CD4-positive, alpha-beta T cell (primary cell): ENCODE measurements around the gene STIP1. TPM values are rescaled to one million over a fixed set of nuclear protein-coding genes. Genes with fewer than 3 reads are reported as not detected.

Experiments used
- ATAC-seq: fragments of 200-7000 bp; cut with Tn5 transposase; one replicate; pipeline ENCODE4 v1.10.0; 2022; ENCODE audit warnings: mild to moderate bottlenecking; ENCODE audit not compliant: poor library complexity
- CTCF ChIA-PET: fragments of 350-600 bp; sonication (Branson Sonifier 250); formaldehyde crosslinking; loops from one replicate; lab custom pipeline; 2021; ENCODE audit warnings: antibody characterized with exemption, inconsistent platforms; lab: Charles Lee
- POLR2A ChIA-PET: fragments of 350-600 bp; sonication (Branson Sonifier 250); formaldehyde crosslinking; loops from one replicate; lab custom pipeline; 2021; ENCODE audit warnings: antibody characterized with exemption, inconsistent platforms; lab: Charles Lee
- DNase-seq, 14 experiments: peaks; one replicate each; pipeline ENCODE4 v3.0.0-alpha.2; 2013 to 2020; ENCODE audit warnings: mixed read lengths in 2 of 14
- H3K27ac ChIP-seq, 2 donors: one replicate each; pipeline versions ENCODE4 v1.5.1 to v1.7.0; 2013; ENCODE audit warnings: low read length in 2 of 2, low read depth in 1 of 2, mild to moderate bottlenecking in 1 of 2
- H3K27me3 ChIP-seq, 2 experiments: 1 replicate in 1 of 2; 2 replicates in 1 of 2; pipeline versions ENCODE4 v1.6.1 to v1.7.0; 2013; ENCODE audit warnings: low read length in 2 of 2, control low read depth in 1 of 2, mild to moderate bottlenecking in 1 of 2, moderate library complexity in 1 of 2; ENCODE audit not compliant: insufficient read depth in 2 of 2, control insufficient read depth in 1 of 2
- H3K36me3 ChIP-seq: one replicate; pipeline ENCODE4 v1.6.1; 2013; ENCODE audit warnings: low read length, control low read depth; ENCODE audit not compliant: insufficient read depth
- H3K4me1 ChIP-seq: one replicate; pipeline ENCODE4 v1.6.1; 2013; ENCODE audit warnings: low read length, control low read depth; ENCODE audit not compliant: insufficient read depth
- H3K4me3 ChIP-seq: one replicate; pipeline ENCODE4 v1.5.1; 2013; ENCODE audit warnings: mild to moderate bottlenecking, low read length, moderate library complexity
- H3K9me3 ChIP-seq, 2 experiments: 1 replicate in 1 of 2; 2 replicates in 1 of 2; pipeline versions ENCODE4 v1.6.1 to v1.7.0; 2013; ENCODE audit warnings: low read length in 2 of 2, mild to moderate bottlenecking in 2 of 2, control low read depth in 1 of 2, moderate library complexity in 1 of 2; ENCODE audit not compliant: control insufficient read depth in 1 of 2, insufficient read depth in 1 of 2
- H3K27ac Mint-ChIP-seq: one replicate; pipeline ENCODE4 v1.8.0; 2020; ENCODE audit warnings: mixed read lengths
- H3K27me3 Mint-ChIP-seq: one replicate; pipeline ENCODE4 v1.8.0; 2021; ENCODE audit warnings: mixed read lengths
- H3K36me3 Mint-ChIP-seq: one replicate; pipeline ENCODE4 v1.8.0; 2021; ENCODE audit warnings: low read depth, mixed read lengths
- H3K4me1 Mint-ChIP-seq: one replicate; pipeline ENCODE4 v1.8.0; 2021; ENCODE audit warnings: low read depth, mixed read lengths
- H3K4me3 Mint-ChIP-seq: one replicate; pipeline ENCODE4 v1.8.0; 2020; ENCODE audit warnings: mild to moderate bottlenecking, mixed read lengths
- H3K9me3 Mint-ChIP-seq: one replicate; pipeline ENCODE4 v1.8.0; 2020; ENCODE audit warnings: mixed read lengths
- CTCF ChIP-seq: fragments of 200-600 bp; IDR thresholded peaks from one replicate; pipeline ENCODE4 v1.8.0; 2022; ENCODE audit warnings: antibody characterized with exemption, mild to moderate bottlenecking
- intact Hi-C, 2 experiments: fragments of 100-400 bp; cut with DNase I in 1 of 2; cut with micrococcal nuclease in 1 of 2; formaldehyde crosslinking; loops; one replicate each; pipeline versions ENCODE4 v1.15.1 to v1.9.0; 2023 to 2025; cut with DNase I, micrococcal nuclease
- total RNA-seq, 174 experiments: library from RNA in 2 of 174; stranded (reverse) in 2 of 174; gene quantifications; one replicate each; pipeline ENCODE4 v1.2.3 and lab custom pipeline; 2021 to 2026

STIP1 gene
- total RNA-seq, 2 experiments from 2014 or later, result 29.0 to 37.5 TPM

GRCh38 chr11:64176751-64177150 lies 9.2 kb upstream of the STIP1 start:
- ATAC-seq, result no peak
- no peak overlapping the region for H3K27ac ChIP-seq
- ChIA-PET CTCF (interaction anchor here (0.8 kb wide), 1 partner anchor 17 kb away, joined by 4 read pairs; no protein-coding TSS in a partner anchor), POLR2A (no interaction called here)
- H3K36me3 ChIP-seq, result no peaks in the 10 kb centered on the region
- Mint-ChIP-seq H3K4me3 (no peak overlapping the region), H3K9me3 (no peaks in the 10 kb centered on the region), H3K27me3 (no peaks in the 10 kb centered on the region), H3K4me1 (peaks cover 16% of the 10 kb centered on the region), H3K27ac (no peak overlapping the region), H3K36me3 (no peaks in the 10 kb centered on the region)
- peaks cover 17% of the 10 kb centered on the region for H3K4me1 ChIP-seq
- intact Hi-C loops, result no loop called here
- DNase-seq, result peak in 1 of 14 experiments; percentile 26
- no peak overlapping the region for H3K4me3 ChIP-seq
- H3K27me3 ChIP-seq, result no peaks in the 10 kb centered on the region
- H3K9me3 ChIP-seq, result no peaks in the 10 kb centered on the region
- TF ChIP-seq CTCF, result no peak

DNA sequence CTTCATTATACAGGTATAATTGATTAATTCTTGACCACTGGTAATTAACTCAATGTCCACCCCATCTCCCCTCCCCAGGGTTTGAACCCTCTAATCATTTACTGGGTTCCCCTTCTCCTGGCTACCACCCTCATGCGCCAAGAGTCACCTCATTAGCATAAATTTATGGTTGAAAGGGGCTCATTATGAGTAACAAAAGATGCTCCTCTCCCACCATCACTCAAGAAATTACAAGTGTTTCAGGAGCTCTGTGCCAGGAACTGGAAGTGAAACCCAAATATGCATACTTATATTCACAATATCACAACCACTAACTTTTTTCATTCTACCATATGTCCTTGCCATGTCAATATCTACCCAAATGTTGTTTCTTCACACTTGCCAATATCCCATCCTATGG lies 7.8 kb upstream of the STIP1 start:
- Mint-ChIP-seq H3K9me3 (no peaks in the 10 kb centered on the region), H3K27ac (no peak overlapping the region), H3K27me3 (no peaks in the 10 kb centered on the region), H3K4me3 (no peak overlapping the region), H3K36me3 (no peaks in the 10 kb centered on the region), H3K4me1 (peaks cover 25% of the 10 kb centered on the region)
- Histone ChIP-seq H3K36me3 (no peaks in the 10 kb centered on the region), H3K9me3 (no peaks in the 10 kb centered on the region), H3K27me3 (no peaks in the 10 kb centered on the region), H3K4me3 (no peak overlapping the region), H3K4me1 (peaks cover 20% of the 10 kb centered on the region), H3K27ac (no peak overlapping the region)
- ATAC-seq, result no peak
- POLR2A ChIA-PET, result no interaction called here
- DNase-seq, result no peak
- intact Hi-C loops, result no loop called here
- TF ChIP-seq CTCF, result no peak
- CTCF ChIA-PET, result no interaction called here

DNA sequence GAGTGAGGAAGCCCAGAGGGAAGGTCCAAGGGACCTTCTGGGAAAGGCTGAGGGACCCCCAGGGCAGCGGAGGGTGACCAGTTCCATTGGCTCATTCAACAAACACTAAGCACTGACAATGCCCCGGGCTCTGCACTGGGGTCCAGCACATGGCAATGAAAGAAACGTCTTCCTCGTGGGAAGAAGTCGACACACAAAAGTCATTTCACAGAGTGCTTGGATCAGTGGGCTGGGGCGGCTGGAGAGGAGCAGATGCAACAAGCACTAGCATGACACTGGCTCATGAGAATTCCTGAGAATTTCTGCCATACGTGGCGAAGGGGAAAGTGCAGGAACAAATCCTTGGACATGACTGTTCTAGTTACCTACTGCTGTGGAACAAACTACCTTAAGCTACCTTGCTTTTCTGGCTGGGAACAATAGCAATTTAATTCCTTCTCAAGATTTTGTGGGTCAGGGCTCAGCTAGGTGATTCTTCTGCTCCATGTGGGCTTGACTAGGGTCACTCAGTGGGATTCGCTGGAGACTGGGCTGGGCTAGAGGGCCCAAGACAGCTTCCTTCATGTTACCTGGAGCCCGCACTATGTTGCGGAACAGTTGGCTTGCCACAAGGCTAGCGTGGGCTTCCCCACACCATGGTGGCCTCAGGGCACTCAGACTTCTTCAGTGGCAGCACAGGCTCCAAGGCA lies 6.9 kb upstream of the STIP1 start:
- Mint-ChIP-seq H3K4me1 (peaks cover 25% of the 10 kb centered on the region), H3K27me3 (no peaks in the 10 kb centered on the region), H3K27ac (no peak overlapping the region), H3K4me3 (no peak overlapping the region), H3K9me3 (no peaks in the 10 kb centered on the region), H3K36me3 (no peaks in the 10 kb centered on the region)
- TF ChIP-seq CTCF, result no peak
- intact Hi-C loops, result no loop called here
- H3K27ac ChIP-seq, result no peak overlapping the region
- no peaks in the 10 kb centered on the region for H3K36me3 ChIP-seq
- ChIA-PET CTCF (interaction anchor here (0.9 kb wide), 1 partner anchor 25 kb away, joined by 3 read pairs; no protein-coding TSS in a partner anchor), POLR2A (no interaction called here)
- H3K27me3 ChIP-seq, result no peaks in the 10 kb centered on the region
- peaks cover 27% of the 10 kb centered on the region for H3K4me1 ChIP-seq
- no peak for DNase-seq
- no peak for ATAC-seq
- no peaks in the 10 kb centered on the region for H3K9me3 ChIP-seq
- H3K4me3 ChIP-seq, result no peak overlapping the region
